Measurements from ENCODE around the gene SOX12.

DNA sequence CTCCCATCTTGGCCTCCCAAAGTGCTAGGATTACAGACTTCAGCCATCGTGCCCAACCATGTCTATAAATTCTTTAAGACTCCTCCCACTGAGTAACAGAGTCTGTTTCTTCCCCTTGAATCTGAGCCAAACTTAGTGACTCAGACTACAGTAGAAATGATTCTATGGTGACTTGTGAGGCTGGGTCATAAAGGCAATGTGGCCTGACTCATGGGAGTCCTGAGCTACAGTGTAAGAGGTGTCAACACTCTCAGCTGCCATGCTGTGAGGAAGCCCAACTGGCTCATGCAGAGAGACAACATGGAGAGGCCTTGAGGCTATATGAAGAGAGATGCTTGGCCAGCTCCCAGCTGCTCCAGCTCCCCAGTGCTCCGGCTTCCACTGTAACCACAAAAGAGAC lies 16.3 kb downstream of the SOX12 start:
- no peak for TF ChIP-seq CTCF (IDR thresholded peaks at IDR 0.05)
- no peak for TF ChIP-seq POLR2A (IDR thresholded peaks at IDR 0.05)

Measured in heart left ventricle (tissue), 13 donors.